HUES64 (cell line): Measurements from ENCODE around the gene GPR107. TPM values are rescaled to one million over a fixed set of nuclear protein-coding genes. Genes with fewer than 3 reads are reported as not detected.
"Not testable (repeated sequence)": the region's sequence is repeated elsewhere in the genome, so short reads cannot be mapped to it uniquely, and the experiment has no call there.

ENCODE experiments used
- H3K27ac ChIP-seq: 2 replicates; pipeline ENCODE4 v1.7.0; 2013; ENCODE audit warnings: low read depth, low read length, inconsistent platforms
- H3K27me3 ChIP-seq: 2 replicates; pipeline ENCODE4 v1.6.1; 2013; ENCODE audit warnings: mild to moderate bottlenecking, low read length; ENCODE audit not compliant: insufficient read depth
- H3K36me3 ChIP-seq: 2 replicates; pipeline ENCODE4 v1.6.1; 2013; ENCODE audit warnings: mild to moderate bottlenecking, low read length; ENCODE audit not compliant: insufficient read depth
- H3K4me1 ChIP-seq: 2 replicates; pipeline ENCODE4 v1.6.1; 2013; ENCODE audit warnings: mild to moderate bottlenecking, low read length, moderate library complexity; ENCODE audit not compliant: insufficient read depth
- H3K4me3 ChIP-seq: 2 replicates; pipeline ENCODE4 v1.5.1; 2013; ENCODE audit warnings: mild to moderate bottlenecking, low read length, moderate library complexity
- H3K9ac ChIP-seq: 2 replicates; pipeline ENCODE4 v1.6.1; 2013; ENCODE audit warnings: mild to moderate bottlenecking, low read depth, low read length
- H3K9me3 ChIP-seq: 2 replicates; pipeline ENCODE4 v1.6.1; 2013; ENCODE audit warnings: low read depth, low read length; ENCODE audit not compliant: insufficient read depth
- WGBS: fragments of 150-250, 120-280 bp; methylation state at CpG from one replicate; pipeline ENCODE4 v1.1.7; 2013; ENCODE audit warnings: missing lambda C conversion rate; 5-methylcytosine and 5-hydroxymethylcytosine counted together
- polyA plus RNA-seq, 2 experiments: library from polyadenylated mRNA; stranded (reverse); fragments of 50-300 nt; gene quantifications; one replicate each; pipeline ENCODE4 v1.2.3, GENCODE V29; 2013

GPR107 gene
- polyA plus RNA-seq (2013, experiment 1 of 2): 21.8 TPM
- polyA plus RNA-seq (2013, experiment 2 of 2): 23.6 TPM

DNA sequence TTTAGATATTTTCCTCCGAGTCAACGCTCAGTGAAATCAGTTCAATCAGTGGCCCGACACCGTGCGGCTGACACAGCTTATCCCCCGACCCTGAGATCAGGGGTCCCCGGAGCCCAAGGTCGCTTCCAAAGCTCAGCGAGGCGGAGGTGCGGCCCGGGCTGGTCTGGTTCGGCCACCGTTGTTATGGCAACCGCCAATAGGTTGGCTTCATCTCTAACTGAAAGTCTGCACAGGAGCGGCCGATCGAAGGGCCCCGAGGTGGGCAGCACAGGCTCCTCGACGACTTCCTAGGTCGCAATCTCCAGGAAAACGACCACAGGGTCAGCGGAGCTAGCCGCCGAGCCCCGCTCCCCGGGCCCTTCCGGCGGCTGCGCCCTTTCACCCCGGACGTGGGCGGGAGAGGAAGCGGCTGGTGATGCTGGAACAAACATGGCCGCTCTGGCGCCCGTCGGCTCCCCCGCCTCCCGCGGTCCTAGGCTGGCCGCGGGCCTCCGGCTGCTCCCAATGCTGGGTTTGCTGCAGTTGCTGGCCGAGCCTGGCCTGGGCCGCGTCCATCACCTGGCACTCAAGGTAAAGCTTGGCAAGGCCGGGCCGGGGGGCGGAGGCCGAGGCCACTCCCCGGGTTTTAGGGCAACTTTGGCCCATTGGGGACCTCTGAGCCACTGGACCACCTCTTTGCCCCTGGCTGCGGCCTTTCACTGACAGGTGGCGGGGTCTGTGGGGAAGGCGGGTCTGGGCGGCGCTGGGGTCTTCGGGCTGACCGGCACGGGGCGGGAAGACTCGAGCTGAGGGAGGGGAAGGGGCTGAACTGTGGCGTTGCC lies at the start of gene GPR107:
Gene GPR107 (plus strand): TSS at position 403 of the 821 bp plus-strand sequence. CDS start 27 bp downstream, at position 430.
- no peaks in the 10 kb centered on the region for H3K27me3 ChIP-seq
- H3K4me3 ChIP-seq: peak within 1 kb of the TSS; percentile 99
- no peaks in the 10 kb centered on the region for H3K9me3 ChIP-seq
- H3K36me3 ChIP-seq: peaks cover 2% of the 10 kb centered on the region; the same call in 1 of the 2 replicates
- H3K4me1 ChIP-seq: peaks cover 7% of the 10 kb centered on the region
- peak within 1 kb of the TSS; percentile 85 for H3K9ac ChIP-seq
- H3K27ac ChIP-seq: peak within 1 kb of the TSS; percentile 90
- WGBS: under 1% methylated on average over 64 of the region's 64 CpGs

DNA sequence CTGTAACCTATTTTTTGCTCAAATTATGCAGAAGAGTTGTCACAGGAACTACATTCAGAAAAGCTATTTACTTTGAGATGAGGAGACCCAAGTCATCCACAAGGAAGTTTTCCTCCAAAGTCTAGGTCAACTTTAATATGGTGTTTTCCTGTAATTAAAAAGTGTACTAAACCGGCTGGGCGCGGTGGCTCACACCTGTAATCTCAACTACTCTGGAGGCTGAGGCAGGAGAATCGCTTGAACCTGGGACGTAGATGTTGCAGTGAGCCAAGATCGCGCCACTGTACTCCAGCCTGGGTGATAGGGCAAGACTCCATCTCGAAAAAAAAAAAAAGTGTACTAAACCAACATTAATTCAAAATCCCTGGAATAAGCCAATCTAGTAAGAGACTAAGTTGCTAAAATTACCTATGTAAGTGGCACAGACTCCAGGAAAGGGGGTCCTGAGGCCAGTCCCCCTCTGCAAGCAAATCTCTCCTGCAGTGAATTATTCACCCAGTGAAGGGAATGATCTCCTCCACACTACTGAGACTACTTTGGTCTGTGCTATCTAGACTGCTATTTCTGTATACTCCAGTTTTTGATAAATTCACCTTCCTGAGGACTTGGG lies 49.7 kb upstream of the GPR107 start:
- no peak overlapping the region for H3K4me3 ChIP-seq
- H3K27me3 ChIP-seq: no peaks in the 10 kb centered on the region
- no peak overlapping the region for H3K27ac ChIP-seq
- no peaks in the 10 kb centered on the region for H3K36me3 ChIP-seq
- H3K9me3 ChIP-seq: no peaks in the 10 kb centered on the region
- peaks cover 3% of the 10 kb centered on the region; the same call in 1 of the 2 replicates for H3K4me1 ChIP-seq
- H3K9ac ChIP-seq: no peak overlapping the region
- 82% methylated on average over 8 of the region's 8 CpGs for WGBS

DNA sequence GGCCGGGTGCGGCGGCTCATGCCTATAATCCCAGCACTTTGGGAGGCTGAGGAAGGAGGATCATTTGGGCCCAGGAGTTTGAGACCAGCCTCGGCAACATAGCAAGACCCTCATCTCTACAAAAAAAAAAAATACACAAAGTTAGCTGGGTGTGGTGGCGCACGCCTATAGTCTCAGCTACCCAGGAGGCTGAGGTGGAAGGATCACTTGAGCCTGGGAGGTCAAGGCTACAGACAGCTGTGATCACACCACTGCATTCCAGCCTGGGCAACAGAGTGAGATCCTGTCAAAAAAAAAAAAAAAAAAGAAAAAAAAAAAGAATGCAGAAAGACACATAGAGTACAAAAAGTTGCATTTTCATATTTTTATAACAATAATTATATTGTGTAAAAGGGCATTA lies 46.8 kb upstream of the GPR107 start:
- not testable (repeated sequence) for H3K9me3 ChIP-seq, H3K27me3 ChIP-seq, H3K4me3 ChIP-seq, H3K36me3 ChIP-seq, H3K4me1 ChIP-seq, H3K9ac ChIP-seq, H3K27ac ChIP-seq
- WGBS: 98% methylated on average over 5 of the region's 6 CpGs

DNA sequence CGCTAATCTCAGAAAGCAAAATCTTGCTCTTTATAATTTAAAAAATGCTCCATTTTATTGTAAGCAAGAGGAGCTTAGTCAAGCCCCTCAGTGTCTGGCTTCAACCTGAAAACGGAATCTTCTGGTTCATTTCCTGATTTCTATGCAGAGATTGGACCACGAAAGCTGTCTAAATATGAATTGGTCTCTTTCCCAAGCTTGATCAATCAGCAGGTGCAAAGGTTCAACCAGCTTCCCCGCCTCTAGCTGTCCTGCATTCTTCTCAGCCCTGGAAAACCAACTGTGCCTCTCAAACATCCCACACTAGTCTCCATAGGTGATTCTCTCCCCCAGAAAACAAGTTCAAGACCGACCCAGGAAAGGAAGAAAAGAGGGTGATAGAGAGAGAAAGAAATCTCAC lies 45.2 kb upstream of the GPR107 start:
- no peak overlapping the region for H3K27ac ChIP-seq
- no peaks in the 10 kb centered on the region; the same call in 1 of the 2 replicates for H3K9me3 ChIP-seq

DNA sequence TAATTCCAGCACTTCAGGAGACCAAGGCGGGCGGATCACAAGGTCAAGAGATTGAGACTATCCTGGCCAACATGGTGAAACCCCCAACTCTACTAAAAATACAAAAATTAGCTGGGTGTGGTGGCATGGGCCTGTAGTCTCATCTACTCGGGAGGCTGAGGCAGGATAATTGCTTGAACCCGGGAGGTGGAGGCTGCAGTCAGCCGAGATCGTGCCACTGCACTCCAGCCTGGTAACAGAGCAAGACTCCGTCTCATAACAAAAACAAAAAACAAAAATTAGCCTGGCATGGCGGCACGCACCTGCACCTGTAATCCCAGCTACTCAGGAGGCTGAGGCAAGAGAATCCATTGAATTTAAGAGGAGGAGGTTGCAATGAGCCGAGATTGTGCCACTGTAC lies 44.2 kb upstream of the GPR107 start:
- H3K36me3 ChIP-seq, H3K27me3 ChIP-seq, H3K27ac ChIP-seq, H3K9me3 ChIP-seq, H3K9ac ChIP-seq, H3K4me3 ChIP-seq, H3K4me1 ChIP-seq: not testable (repeated sequence)
- 95% methylated on average over 10 of the region's 10 CpGs for WGBS

More for the DNA sequence above, 45.2 kb upstream of the GPR107 start:
- Histone ChIP-seq H3K36me3 (no peaks in the 10 kb centered on the region), H3K4me3 (no peak overlapping the region), H3K9ac (no peak overlapping the region), H3K4me1 (no peaks in the 10 kb centered on the region), H3K27me3 (no peaks in the 10 kb centered on the region)
- 90% methylated on average over 4 of the region's 5 CpGs for WGBS

DNA sequence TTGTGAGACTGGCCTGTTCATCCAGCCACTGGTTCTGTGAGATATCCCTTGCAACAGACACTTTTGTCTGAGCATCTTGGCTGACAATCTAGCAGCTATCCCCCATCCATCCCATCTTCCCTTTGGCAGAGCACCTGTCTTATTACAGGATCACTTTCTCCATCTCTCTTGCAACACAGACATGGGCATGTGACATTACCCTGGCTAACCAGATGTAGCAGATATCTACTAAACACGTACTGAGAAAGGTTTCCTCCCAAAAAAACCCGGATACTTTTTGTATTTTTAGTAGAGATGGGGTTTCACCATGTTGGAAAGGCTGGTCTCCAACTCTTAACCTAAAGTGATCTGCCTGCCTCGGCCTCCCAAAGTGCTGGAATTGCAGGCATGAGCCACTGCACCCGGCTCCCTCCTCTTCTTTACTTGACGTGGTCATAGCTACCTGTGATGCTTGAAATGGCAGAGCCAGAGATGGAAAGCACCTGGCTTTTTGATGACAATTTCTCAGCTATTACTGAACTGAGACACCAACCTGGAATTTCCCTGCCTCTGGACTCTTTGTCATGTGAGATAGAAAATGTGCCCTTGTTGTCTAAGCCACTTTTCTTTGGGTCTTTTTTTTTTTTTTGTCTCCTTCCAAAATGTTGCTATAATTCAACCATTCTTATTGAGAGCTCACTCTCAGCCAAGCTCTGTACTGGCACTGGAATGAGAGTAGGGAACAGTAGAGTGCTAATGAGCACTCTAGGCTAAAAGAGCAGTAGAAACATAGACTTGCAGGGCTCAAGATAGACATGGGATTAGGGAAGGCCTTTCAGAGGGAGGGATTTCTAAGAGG lies 43.3 kb upstream of the GPR107 start:
- Histone ChIP-seq H3K4me1 (no peaks in the 10 kb centered on the region), H3K27me3 (no peaks in the 10 kb centered on the region), H3K27ac (no peak overlapping the region), H3K36me3 (no peaks in the 10 kb centered on the region), H3K9ac (no peak overlapping the region), H3K4me3 (no peak overlapping the region), H3K9me3 (no peaks in the 10 kb centered on the region; the same call in 1 of the 2 replicates)
- WGBS: 92% methylated on average over 5 of the region's 5 CpGs

DNA sequence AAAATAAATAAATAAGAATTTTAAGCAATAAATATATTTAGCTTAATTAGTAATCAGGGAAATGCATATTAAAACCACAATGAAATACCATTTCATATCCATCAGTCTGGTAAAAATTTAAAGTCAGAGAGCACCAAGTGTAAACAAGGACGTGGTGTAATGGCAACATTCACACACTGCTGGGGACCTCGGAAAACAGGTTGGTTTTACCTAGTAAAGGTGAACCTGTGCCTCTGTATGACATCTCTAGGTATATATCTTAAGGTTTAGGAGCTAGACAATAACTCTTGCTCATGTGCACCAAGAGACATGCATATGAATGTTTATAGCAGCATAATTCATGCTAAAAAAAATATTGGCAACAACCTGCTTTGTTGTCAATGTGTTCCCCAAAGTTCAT lies 40.4 kb upstream of the GPR107 start:
- no peaks in the 10 kb centered on the region for H3K4me1 ChIP-seq
- no peak overlapping the region for H3K27ac ChIP-seq
- H3K4me3 ChIP-seq: no peak overlapping the region
- no peaks in the 10 kb centered on the region for H3K27me3 ChIP-seq
- no peak overlapping the region for H3K9ac ChIP-seq
- H3K9me3 ChIP-seq: peaks cover 3% of the 10 kb centered on the region; the same call in 1 of the 2 replicates
- 90% methylated on average over 2 of the region's 2 CpGs for WGBS
- peaks cover 4% of the 10 kb centered on the region; the same call in 1 of the 2 replicates for H3K36me3 ChIP-seq

DNA sequence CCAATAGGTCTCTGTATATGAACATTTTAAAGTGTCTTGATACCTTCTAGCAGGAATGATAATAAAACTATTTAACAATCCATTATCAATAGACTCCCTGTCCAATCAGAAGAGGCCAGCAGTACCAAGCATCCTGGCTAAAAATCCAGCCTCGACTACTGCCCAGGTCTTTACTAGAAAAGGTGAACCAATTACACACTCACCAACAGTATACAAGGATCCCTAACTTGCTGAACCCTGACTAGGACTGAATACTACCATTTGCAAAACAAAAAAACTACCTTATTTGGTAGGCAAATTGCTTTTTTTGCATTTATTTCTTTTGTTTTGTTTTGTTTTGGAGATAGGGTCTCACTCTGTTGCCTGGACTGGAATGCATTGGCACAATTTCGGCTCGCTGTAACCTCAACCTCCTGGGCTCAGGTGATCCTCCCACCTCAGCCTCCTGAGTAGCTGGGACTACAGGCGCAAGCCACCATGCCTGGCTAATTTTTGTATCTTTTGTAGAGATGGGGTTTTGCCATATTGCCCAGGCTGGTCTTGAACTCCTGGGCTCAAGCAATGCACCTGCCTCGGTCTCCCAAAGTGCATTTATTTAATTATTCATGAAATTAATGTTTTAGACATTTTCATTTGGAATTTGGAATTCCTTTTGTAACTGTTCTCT lies 38.2 kb upstream of the GPR107 start:
- H3K9ac ChIP-seq: no peak overlapping the region
- no peaks in the 10 kb centered on the region for H3K27me3 ChIP-seq
- H3K36me3 ChIP-seq: peaks cover 4% of the 10 kb centered on the region; the same call in 1 of the 2 replicates
- no peaks in the 10 kb centered on the region for H3K4me1 ChIP-seq
- WGBS: 89% methylated on average over 5 of the region's 5 CpGs
- peaks cover 3% of the 10 kb centered on the region; the same call in 1 of the 2 replicates for H3K9me3 ChIP-seq
- no peak overlapping the region for H3K27ac ChIP-seq
- H3K4me3 ChIP-seq: no peak overlapping the region

DNA sequence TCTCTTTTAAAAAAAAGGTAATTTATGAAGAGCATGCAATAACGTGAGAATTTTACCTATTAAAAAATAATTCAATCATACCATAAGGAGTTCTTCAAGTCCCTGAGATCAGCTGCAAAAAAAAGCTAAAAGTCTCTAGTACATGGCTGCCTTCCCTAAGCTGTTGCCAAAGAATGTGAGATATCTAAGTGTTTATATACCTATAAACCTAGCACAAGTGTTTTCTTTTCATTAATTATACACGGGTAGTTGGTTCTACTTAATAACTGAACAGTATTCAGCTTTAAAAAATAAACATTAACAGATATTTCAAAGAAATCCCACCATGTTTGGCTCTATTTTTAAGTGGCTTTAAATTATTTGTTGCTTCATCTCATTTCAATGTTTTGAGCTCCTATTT lies 36.6 kb upstream of the GPR107 start:
- 100% methylated on average over 1 of the region's 2 CpGs for WGBS
- Histone ChIP-seq H3K4me1 (no peaks in the 10 kb centered on the region), H3K9ac (no peak overlapping the region), H3K27me3 (no peaks in the 10 kb centered on the region), H3K27ac (no peak overlapping the region), H3K36me3 (peaks cover 4% of the 10 kb centered on the region; the same call in 1 of the 2 replicates), H3K9me3 (peaks cover 3% of the 10 kb centered on the region; the same call in 1 of the 2 replicates), H3K4me3 (no peak overlapping the region)

DNA sequence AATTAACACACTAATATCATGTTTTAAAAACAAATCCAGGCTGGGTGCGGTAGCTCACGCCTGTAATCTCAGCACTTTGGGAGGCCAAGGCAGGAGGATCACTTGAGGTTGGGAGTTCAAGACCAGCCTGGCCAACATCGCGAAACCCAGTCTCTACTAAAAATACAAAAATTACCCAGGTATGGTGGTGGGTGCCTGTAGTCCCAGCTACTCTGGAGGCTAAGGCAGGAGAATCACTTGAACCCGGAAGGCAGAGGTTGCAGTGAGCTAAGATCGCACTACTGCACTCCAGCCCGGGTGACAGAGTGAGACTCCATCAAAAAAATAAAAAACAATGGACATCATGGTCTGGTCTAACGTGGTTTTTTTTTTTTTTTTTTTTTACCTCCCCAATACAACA lies 36.2 kb upstream of the GPR107 start:
- 94% methylated on average over 7 of the region's 8 CpGs for WGBS
- not testable (repeated sequence) for H3K9ac ChIP-seq, H3K9me3 ChIP-seq, H3K27ac ChIP-seq, H3K27me3 ChIP-seq, H3K4me3 ChIP-seq, H3K4me1 ChIP-seq, H3K36me3 ChIP-seq
